ENCODE measurements around the gene CC2D2A.

The CC2D2A gene

DNA sequence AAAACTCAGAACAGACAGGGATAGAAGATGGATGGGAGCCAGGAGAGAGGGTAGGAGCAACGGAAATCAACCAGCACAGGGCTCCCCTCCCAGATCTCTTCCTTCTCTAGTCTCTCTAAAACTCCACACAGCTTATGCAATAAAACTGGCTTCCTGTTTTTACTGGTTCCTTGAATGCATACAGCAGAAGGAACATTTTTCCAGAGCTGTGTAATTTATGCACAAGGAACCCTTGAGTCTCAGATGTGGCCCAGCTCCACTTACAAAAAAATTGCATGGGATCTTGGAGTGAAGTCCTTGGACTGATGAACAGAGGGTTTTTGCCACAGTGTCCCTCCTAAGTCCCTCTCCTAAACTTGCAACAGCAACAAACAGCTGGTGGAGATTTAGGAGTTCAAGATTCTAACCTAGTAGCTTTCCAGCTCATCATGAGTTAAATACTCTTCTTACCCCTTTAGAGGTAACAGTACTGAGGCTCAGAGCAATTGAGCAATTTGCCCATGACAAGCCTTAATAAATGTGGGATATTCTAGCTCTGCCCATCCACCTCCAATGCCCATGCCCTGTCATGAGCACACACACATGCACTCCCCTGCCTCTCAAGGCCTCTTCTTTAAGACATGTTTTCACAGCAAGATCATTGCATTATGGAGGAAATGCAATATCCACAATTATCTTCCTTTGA, 18.4 kb upstream of the CC2D2A start:
- TF ChIP-seq, protein P1, sequence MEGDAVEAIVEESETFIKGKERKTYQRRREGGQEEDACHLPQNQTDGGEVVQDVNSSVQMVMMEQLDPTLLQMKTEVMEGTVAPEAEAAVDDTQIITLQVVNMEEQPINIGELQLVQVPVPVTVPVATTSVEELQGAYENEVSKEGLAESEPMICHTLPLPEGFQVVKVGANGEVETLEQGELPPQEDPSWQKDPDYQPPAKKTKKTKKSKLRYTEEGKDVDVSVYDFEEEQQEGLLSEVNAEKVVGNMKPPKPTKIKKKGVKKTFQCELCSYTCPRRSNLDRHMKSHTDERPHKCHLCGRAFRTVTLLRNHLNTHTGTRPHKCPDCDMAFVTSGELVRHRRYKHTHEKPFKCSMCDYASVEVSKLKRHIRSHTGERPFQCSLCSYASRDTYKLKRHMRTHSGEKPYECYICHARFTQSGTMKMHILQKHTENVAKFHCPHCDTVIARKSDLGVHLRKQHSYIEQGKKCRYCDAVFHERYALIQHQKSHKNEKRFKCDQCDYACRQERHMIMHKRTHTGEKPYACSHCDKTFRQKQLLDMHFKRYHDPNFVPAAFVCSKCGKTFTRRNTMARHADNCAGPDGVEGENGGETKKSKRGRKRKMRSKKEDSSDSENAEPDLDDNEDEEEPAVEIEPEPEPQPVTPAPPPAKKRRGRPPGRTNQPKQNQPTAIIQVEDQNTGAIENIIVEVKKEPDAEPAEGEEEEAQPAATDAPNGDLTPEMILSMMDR (IDR thresholded peaks at IDR 0.05; ENCODE audit: extremely low read depth, missing control alignments): no peak
- DNase-seq (ENCODE audit: low spot score): no peak

DNA sequence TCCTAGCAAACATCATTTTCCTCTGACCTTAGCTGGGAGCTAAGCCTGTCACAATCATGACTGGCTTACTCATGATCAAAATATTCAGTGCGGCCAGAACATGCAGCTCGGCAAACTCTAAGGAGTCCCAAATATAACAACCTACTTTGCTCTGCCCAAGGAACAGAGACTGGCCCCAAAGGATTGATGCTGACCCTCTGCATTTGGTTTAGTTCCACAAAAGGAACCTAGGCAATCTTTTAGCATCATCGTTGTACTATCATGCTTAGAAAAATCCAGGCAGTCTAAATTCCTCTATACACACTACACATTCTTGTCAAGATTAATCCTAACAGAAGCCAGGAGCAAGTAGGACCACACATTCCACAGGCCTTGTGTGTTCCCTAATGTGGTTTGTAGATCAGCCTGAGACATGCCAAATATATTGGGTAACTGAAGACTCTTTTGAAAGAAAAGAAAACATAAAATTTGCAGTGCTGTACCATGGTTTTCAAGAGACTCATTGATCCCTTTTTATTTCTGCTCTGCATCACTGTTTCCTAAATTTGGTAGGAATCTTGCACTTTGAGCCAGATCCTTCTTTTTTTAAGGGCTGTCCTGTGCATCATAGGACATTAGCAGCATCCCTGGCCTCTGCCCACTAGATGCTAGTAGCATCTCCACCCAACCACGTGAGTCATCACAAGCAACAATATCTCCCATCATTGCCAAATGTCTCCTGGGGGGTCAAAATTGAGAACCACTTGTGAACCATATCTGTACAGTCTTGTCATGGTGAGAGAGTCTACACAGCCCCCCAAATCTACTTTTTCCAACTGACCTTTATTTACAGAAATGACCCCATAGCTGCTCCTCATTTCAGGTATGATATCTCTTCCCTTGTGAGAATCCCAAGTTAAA, 17.6 kb upstream of the CC2D2A start:
- TF ChIP-seq, protein P1 (IDR thresholded peaks at IDR 0.05; ENCODE audit: extremely low read depth, missing control alignments): no peak
- DNase-seq (ENCODE audit: low spot score): no peak

DNA sequence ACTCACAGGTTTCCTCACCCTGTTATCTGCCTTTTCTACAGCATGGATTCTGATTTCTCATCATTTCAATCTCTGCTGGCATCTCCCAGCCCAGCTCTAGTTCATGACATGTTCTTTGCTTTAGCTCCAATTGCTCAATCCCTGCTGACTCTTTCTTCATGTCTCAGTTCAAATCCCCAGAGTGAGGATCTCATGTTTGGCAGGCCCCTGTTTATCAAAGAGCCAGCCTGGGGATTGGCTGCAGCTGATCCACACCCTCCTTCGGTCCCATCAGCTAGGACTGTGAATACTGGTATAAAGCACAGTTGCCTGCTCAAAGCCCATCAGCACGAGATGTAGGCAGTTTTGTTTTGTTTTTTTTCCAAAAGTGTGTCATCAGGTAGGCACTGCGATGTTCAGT, 14.4 kb upstream of the CC2D2A start:
- TF ChIP-seq, protein P1 (IDR thresholded peaks at IDR 0.05; ENCODE audit: extremely low read depth, missing control alignments): no peak

DNA sequence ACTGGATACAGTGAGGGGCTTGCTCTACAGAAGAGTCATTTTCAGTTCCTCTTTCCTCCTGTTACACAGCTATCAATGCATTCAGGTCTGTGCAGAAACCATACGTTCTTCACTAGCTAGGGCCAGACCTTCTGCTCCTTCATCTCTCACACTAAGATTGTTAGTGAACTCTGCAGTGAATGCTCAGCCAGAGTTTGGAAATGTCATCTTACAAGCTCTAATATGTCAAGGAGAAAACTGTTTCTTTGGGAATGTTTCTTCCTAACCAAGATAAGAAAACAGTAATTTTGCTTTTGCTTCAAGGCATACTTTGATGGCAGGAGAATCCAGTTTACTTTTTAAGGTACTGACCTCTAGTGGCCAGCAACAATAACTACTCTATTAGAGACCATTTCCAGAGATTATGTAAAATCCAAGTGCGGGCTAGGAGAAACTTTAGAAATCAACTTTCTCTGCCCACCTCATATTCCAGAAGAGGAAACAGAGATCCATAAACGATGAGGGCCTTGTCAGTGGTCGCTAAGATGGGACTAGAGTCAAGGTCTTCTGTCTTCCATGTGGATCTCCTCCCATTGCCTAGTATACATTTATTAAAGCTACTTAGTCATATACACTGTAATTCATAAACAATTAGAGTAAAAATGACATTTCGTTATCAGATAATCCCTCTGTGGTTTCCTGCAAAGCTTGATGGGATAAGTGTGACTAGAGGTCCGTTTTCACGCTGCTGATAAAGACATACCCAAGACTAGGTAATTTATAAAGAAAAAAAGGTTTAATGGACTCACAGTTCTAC, 12.1 kb upstream of the CC2D2A start:
- TF ChIP-seq, protein P1 (IDR thresholded peaks at IDR 0.05; ENCODE audit: extremely low read depth, missing control alignments): peak; percentile 43
- DNase-seq (ENCODE audit: low spot score): peak; percentile 38

More for the DNA sequence above, 14.4 kb upstream of the CC2D2A start:
- no peak for DNase-seq (ENCODE audit: low spot score)

DNA sequence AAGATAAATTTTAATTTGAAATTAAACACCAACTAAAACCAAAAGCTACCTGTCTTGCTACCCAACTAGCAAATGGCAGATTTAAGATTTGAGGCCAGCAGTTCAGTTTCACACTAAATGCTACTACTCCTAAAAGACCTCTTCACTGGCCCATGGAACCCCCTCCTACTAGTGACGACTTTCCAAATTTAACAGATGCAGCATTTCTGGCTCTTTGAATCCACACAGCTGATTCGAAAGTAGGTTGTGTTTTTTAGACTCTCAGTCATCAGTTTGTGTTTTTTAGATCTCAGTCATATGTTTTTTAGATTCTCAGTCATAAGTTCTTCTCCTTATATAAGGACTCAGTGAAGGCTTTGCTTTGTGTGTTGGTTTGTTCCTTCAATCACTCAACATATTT, 11.1 kb upstream of the CC2D2A start:
- DNase-seq (ENCODE audit: low spot score): no peak
- TF ChIP-seq, protein P1 (IDR thresholded peaks at IDR 0.05; ENCODE audit: extremely low read depth, missing control alignments): no peak

DNA sequence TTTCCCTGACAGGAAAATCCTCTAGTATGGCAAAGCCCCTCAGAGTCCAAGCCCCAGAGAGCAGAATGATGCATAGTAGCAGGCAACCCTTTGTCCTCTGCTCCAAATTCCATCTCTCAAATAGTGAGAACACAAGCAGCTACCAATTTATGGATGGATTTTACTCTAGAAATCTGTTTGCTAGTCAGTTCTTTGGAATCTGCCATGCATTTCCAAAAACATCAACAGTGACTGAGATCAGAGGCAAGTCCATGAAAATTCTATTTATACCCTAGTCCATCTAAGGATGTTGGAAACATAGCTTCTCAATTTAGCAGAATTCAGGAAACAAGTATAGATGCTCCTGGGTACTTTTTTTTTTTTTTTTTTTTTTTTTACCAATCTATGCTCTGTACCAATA, 10.0 kb upstream of the CC2D2A start:
- DNase-seq (ENCODE audit: low spot score): no peak
- TF ChIP-seq, protein P1 (IDR thresholded peaks at IDR 0.05; ENCODE audit: extremely low read depth, missing control alignments): no peak

All from GM20000 (cell line).